ENCODE results near the gene CHRNG.

Gene CHRNG

GRCh38 chr2:232562515-232563151 lies 23.1 kb downstream of the CHRNG start:
- Histone ChIP-seq H4K20me1 (ENCODE audit: insufficient read depth) (no peaks in the 10 kb centered on the region), H3K4me1 (ENCODE audit: low read depth, poor library complexity, severe bottlenecking) (no peaks in the 10 kb centered on the region), H3K9ac (no peak overlapping the region), H3K4me3 (IDR thresholded peaks at IDR 0.05; ENCODE audit: insufficient read depth, low read depth, low read length) (no peak overlapping the region), H3K27me3 (ENCODE audit: insufficient read depth, low read depth) (no peaks in the 10 kb centered on the region), H3K4me2 (no peak overlapping the region), H3K79me2 (ENCODE audit: insufficient read depth, low read depth) (no peaks in the 10 kb centered on the region), H3K36me3 (ENCODE audit: insufficient read depth) (peaks cover 2% of the 10 kb centered on the region; the same call in 1 of the 2 replicates), H2AFZ (ENCODE audit: low read depth) (no peak overlapping the region), H3K27ac (no peak overlapping the region)
- TF ChIP-seq, protein P1, sequence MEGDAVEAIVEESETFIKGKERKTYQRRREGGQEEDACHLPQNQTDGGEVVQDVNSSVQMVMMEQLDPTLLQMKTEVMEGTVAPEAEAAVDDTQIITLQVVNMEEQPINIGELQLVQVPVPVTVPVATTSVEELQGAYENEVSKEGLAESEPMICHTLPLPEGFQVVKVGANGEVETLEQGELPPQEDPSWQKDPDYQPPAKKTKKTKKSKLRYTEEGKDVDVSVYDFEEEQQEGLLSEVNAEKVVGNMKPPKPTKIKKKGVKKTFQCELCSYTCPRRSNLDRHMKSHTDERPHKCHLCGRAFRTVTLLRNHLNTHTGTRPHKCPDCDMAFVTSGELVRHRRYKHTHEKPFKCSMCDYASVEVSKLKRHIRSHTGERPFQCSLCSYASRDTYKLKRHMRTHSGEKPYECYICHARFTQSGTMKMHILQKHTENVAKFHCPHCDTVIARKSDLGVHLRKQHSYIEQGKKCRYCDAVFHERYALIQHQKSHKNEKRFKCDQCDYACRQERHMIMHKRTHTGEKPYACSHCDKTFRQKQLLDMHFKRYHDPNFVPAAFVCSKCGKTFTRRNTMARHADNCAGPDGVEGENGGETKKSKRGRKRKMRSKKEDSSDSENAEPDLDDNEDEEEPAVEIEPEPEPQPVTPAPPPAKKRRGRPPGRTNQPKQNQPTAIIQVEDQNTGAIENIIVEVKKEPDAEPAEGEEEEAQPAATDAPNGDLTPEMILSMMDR (conservative IDR thresholded peaks at IDR 0.05; ENCODE audit: low read depth, low read length): no peak

GRCh38 chr2:232563580-232563979 lies 24.1 kb downstream of the CHRNG start:
- no peak overlapping the region for H3K9ac ChIP-seq

GRCh38 chr2:232567721-232568120 lies 28.2 kb downstream of the CHRNG start:
- H2AFZ ChIP-seq (ENCODE audit: low read depth): no peak overlapping the region
- H3K9ac ChIP-seq: no peak overlapping the region
- H3K36me3 ChIP-seq (ENCODE audit: insufficient read depth): peaks cover 6% of the 10 kb centered on the region; the same call in 1 of the 2 replicates
- no peaks in the 10 kb centered on the region for H3K4me1 ChIP-seq (ENCODE audit: low read depth, poor library complexity, severe bottlenecking)
- H3K27ac ChIP-seq: no peak overlapping the region
- no peaks in the 10 kb centered on the region for H3K79me2 ChIP-seq (ENCODE audit: insufficient read depth, low read depth)
- TF ChIP-seq, protein P1 (conservative IDR thresholded peaks at IDR 0.05; ENCODE audit: low read depth, low read length): no peak
- H3K27me3 ChIP-seq (ENCODE audit: insufficient read depth, low read depth): no peaks in the 10 kb centered on the region
- no peak overlapping the region for H3K4me2 ChIP-seq
- H4K20me1 ChIP-seq (ENCODE audit: insufficient read depth): no peaks in the 10 kb centered on the region
- H3K4me3 ChIP-seq (IDR thresholded peaks at IDR 0.05; ENCODE audit: insufficient read depth, low read depth, low read length): no peak overlapping the region

More at GRCh38 chr2:232563580-232563979, 24.1 kb downstream of the CHRNG start:
- Histone ChIP-seq H3K4me2 (no peak overlapping the region), H3K27me3 (ENCODE audit: insufficient read depth, low read depth) (no peaks in the 10 kb centered on the region), H3K27ac (no peak overlapping the region), H4K20me1 (ENCODE audit: insufficient read depth) (no peaks in the 10 kb centered on the region), H2AFZ (ENCODE audit: low read depth) (no peak overlapping the region), H3K79me2 (ENCODE audit: insufficient read depth, low read depth) (no peaks in the 10 kb centered on the region), H3K36me3 (ENCODE audit: insufficient read depth) (peaks cover 6% of the 10 kb centered on the region; the same call in 1 of the 2 replicates), H3K4me3 (IDR thresholded peaks at IDR 0.05; ENCODE audit: insufficient read depth, low read depth, low read length) (no peak overlapping the region), H3K4me1 (ENCODE audit: low read depth, poor library complexity, severe bottlenecking) (no peaks in the 10 kb centered on the region)
- TF ChIP-seq, protein P1 (conservative IDR thresholded peaks at IDR 0.05; ENCODE audit: low read depth, low read length): no peak

DNA sequence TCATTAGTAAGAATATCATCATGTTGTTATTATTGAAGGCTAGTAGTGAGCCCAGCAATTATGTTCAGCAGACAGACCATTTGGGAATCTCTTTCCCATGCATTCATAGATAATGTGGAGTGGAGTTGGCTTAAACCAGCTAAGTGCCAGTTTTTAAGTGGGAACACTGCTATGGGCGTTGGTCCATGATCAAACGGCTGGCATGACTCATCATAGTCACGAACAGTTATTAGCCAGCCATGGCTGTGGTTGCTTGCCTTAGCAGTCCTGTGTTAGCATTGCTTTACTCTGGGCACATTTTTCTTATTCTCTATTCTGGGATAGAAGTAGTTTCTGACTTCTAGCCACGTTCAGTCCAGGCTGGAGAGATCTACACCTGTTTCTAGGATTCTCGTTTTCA lies 28.7 kb downstream of the CHRNG start:
- Histone ChIP-seq H3K36me3 (ENCODE audit: insufficient read depth) (peaks cover 6% of the 10 kb centered on the region; the same call in 1 of the 2 replicates), H2AFZ (ENCODE audit: low read depth) (no peak overlapping the region), H3K4me2 (no peak overlapping the region), H3K79me2 (ENCODE audit: insufficient read depth, low read depth) (no peaks in the 10 kb centered on the region), H3K27ac (no peak overlapping the region), H4K20me1 (ENCODE audit: insufficient read depth) (no peaks in the 10 kb centered on the region), H3K9ac (no peak overlapping the region), H3K27me3 (ENCODE audit: insufficient read depth, low read depth) (no peaks in the 10 kb centered on the region), H3K4me1 (ENCODE audit: low read depth, poor library complexity, severe bottlenecking) (no peaks in the 10 kb centered on the region), H3K4me3 (IDR thresholded peaks at IDR 0.05; ENCODE audit: insufficient read depth, low read depth, low read length) (no peak overlapping the region)
- TF ChIP-seq, protein P1 (conservative IDR thresholded peaks at IDR 0.05; ENCODE audit: low read depth, low read length): no peak

Data from KMS-11 (cell line).